HepG2 (cell line): Measurements from ENCODE around the gene PRKAR1A. TPM values are rescaled to one million over a fixed set of nuclear protein-coding genes. Genes with fewer than 3 reads are reported as not detected.

Source experiments
- BHLHE40 ChIP-seq: IDR thresholded peaks from 2 replicates; pipeline ENCODE4 v1.6.1; 2011; ENCODE audit warnings: low read length, improper control_type of control experiment
- DBP ChIP-seq: sonication (generic); formaldehyde crosslinking; IDR thresholded peaks from 2 replicates; pipeline ENCODE4 v1.4.0; 2020; ENCODE audit warnings: missing genetic modification reagents; ENCODE audit errors: not compliant biosample characterization
- FOXC1 ChIP-seq: sonication (generic); formaldehyde crosslinking; IDR thresholded peaks from 2 replicates; pipeline ENCODE4 v1.8.0; 2022; ENCODE audit warnings: mild to moderate bottlenecking, missing genetic modification reagents, borderline replicate concordance
- GFI1 ChIP-seq: sonication (generic); formaldehyde crosslinking; IDR thresholded peaks from 2 replicates; pipeline ENCODE4 v1.5.0; 2020; ENCODE audit warnings: missing genetic modification reagents, mild to moderate bottlenecking, borderline replicate concordance
- JUNB ChIP-seq: sonication (generic); formaldehyde crosslinking; IDR thresholded peaks from 2 replicates; pipeline ENCODE4 v1.8.0; 2022; ENCODE audit warnings: missing genetic modification reagents, mild to moderate bottlenecking, borderline replicate concordance
- KDM2A ChIP-seq: sonication (generic); formaldehyde crosslinking; IDR thresholded peaks from 2 replicates; pipeline ENCODE4 v1.4.0; 2020; ENCODE audit warnings: low read depth, missing genetic modification reagents, borderline replicate concordance
- KDM6A ChIP-seq: IDR thresholded peaks from 2 replicates; pipeline ENCODE4 v1.6.1; 2016; ENCODE audit warnings: low read depth
- MAX ChIP-seq: IDR thresholded peaks from 2 replicates; pipeline ENCODE4 v1.6.1; 2012; ENCODE audit warnings: inconsistent platforms
- NR3C1 ChIP-seq: sonication (generic); formaldehyde crosslinking; IDR thresholded peaks from 2 replicates; pipeline ENCODE4 v1.4.0; 2020; ENCODE audit warnings: missing genetic modification reagents
- PHB2 ChIP-seq: fragments of 450-650 bp; IDR thresholded peaks from 2 replicates; pipeline ENCODE4 v1.6.1; 2018; ENCODE audit not compliant: partially characterized antibody
- PLRG1 ChIP-seq: fragments of 450-650 bp; conservative IDR thresholded peaks from 2 replicates; pipeline ENCODE4 v1.6.1; 2016
- POLR2A ChIP-seq, 2 experiments: IDR thresholded peaks; 2 replicates each; pipeline ENCODE4 v1.6.1; 2011; ENCODE audit warnings: low read depth in 2 of 2, low read length in 2 of 2, mild to moderate bottlenecking in 1 of 2, moderate library complexity in 1 of 2; ENCODE audit not compliant: insufficient read depth in 1 of 2
- PRPF4 ChIP-seq: fragments of 200-400 bp; formaldehyde crosslinking; IDR thresholded peaks from 2 replicates; pipeline ENCODE4 v1.6.1; 2016; ENCODE audit warnings: low read length, low read depth; ENCODE audit not compliant: poor library complexity, severe bottlenecking
- RBAK ChIP-seq: sonication (generic); formaldehyde crosslinking; IDR thresholded peaks from 2 replicates; pipeline ENCODE4 v1.5.1; 2020; ENCODE audit warnings: mild to moderate bottlenecking, missing genetic modification reagents
- RFXANK ChIP-seq: IDR thresholded peaks from 2 replicates; pipeline ENCODE4 v1.6.1; 2016
- STAG1 ChIP-seq: sonication (generic); formaldehyde crosslinking; IDR thresholded peaks from 2 replicates; pipeline ENCODE4 v1.4.0; 2020; ENCODE audit warnings: missing genetic modification reagents
- TEAD3 ChIP-seq: optimal IDR thresholded peaks from 2 replicates; pipeline ENCODE3; 2016; ENCODE audit warnings: borderline replicate concordance
- TGIF2 ChIP-seq: IDR thresholded peaks from 2 replicates; pipeline ENCODE4 v1.6.1; 2016; ENCODE audit warnings: control low read depth, missing compliant biosample characterization
- U2AF1 ChIP-seq: fragments of 200-400 bp; formaldehyde crosslinking; optimal IDR thresholded peaks from 2 replicates; pipeline ENCODE3; 2017; ENCODE audit warnings: mild to moderate bottlenecking, low read depth, low read length
- YEATS2 ChIP-seq: sonication (generic); formaldehyde crosslinking; IDR thresholded peaks from 2 replicates; pipeline ENCODE4 v1.4.0; 2020; ENCODE audit warnings: missing genetic modification reagents, borderline replicate concordance
- ZNF136 ChIP-seq: sonication (generic); formaldehyde crosslinking; IDR thresholded peaks from 2 replicates; pipeline ENCODE4 v1.8.1; 2022; ENCODE audit warnings: low read depth, mild to moderate bottlenecking, moderate library complexity, missing genetic modification reagents
- ZNF143 ChIP-seq: sonication (generic); formaldehyde crosslinking; IDR thresholded peaks from 2 replicates; pipeline ENCODE4 v1.4.0; 2020; ENCODE audit warnings: missing genetic modification reagents
- ZNF251 ChIP-seq: sonication (generic); formaldehyde crosslinking; IDR thresholded peaks from 2 replicates; pipeline ENCODE4 v1.9.0; 2021; ENCODE audit warnings: mild to moderate bottlenecking, missing genetic modification reagents
- ZNF414 ChIP-seq: sonication (generic); formaldehyde crosslinking; IDR thresholded peaks from 2 replicates; pipeline ENCODE4 v1.5.0; 2020; ENCODE audit warnings: missing genetic modification reagents
- ZNF430 ChIP-seq: sonication (generic); formaldehyde crosslinking; IDR thresholded peaks from 2 replicates; pipeline ENCODE4 v1.9.0; 2021; ENCODE audit warnings: mild to moderate bottlenecking, missing genetic modification reagents
- ZNF451 ChIP-seq: sonication (generic); formaldehyde crosslinking; IDR thresholded peaks from 2 replicates; pipeline ENCODE4 v1.5.0; 2020; ENCODE audit warnings: mild to moderate bottlenecking, missing genetic modification reagents
- ZNF501 ChIP-seq: sonication (generic); formaldehyde crosslinking; IDR thresholded peaks from 2 replicates; pipeline ENCODE4 v1.5.1; 2020; ENCODE audit warnings: mild to moderate bottlenecking, moderate library complexity, missing genetic modification reagents
- ZNF572 ChIP-seq: sonication (generic); formaldehyde crosslinking; IDR thresholded peaks from 2 replicates; pipeline ENCODE4 v1.5.1; 2020; ENCODE audit warnings: mild to moderate bottlenecking, missing genetic modification reagents
- ZNF768 ChIP-seq: sonication (generic); formaldehyde crosslinking; IDR thresholded peaks from 2 replicates; pipeline ENCODE4 v1.4.0; 2020; ENCODE audit warnings: missing genetic modification reagents
- ZNF772 ChIP-seq: sonication (generic); formaldehyde crosslinking; IDR thresholded peaks from 2 replicates; pipeline ENCODE4 v1.5.0; 2020; ENCODE audit warnings: mild to moderate bottlenecking, missing genetic modification reagents
- ZNF773 ChIP-seq: sonication (generic); formaldehyde crosslinking; IDR thresholded peaks from 2 replicates; pipeline ENCODE4 v1.4.0; 2020; ENCODE audit warnings: missing genetic modification reagents, borderline replicate concordance
- ZNF792 ChIP-seq: IDR thresholded peaks from 2 replicates; pipeline ENCODE4 v1.6.1; 2016
- ZSCAN25 ChIP-seq: sonication (generic); formaldehyde crosslinking; IDR thresholded peaks from 2 replicates; pipeline ENCODE4 v1.8.0; 2022; ENCODE audit warnings: mild to moderate bottlenecking, missing genetic modification reagents
- polyA plus RNA-seq, 8 experiments: library from polyadenylated mRNA; depleted of rRNA in 3 of 8; stranded (reverse) in 7 of 8; unstranded in 1 of 8; fragments of >200 nt; fragmentation: Illumina TruSeq in 4 of 8; extraction: Trizol in 4 of 8; gene quantifications; 2 replicates each; pipeline versions ENCODE4 v1.2.1 to v1.2.3, GENCODE V29; 2011 to 2016; ENCODE audit warnings: low read depth in 4 of 8, missing spikeins in 1 of 8, mixed read lengths in 1 of 8; ENCODE audit not compliant: insufficient read depth in 1 of 8
- total RNA-seq, 5 experiments: library from RNA; depleted of rRNA; stranded (reverse); fragments of >200 nt; fragmentation: Illumina TruSeq; extraction: Trizol; gene quantifications; 2 replicates each; pipeline ENCODE4 v1.2.3, GENCODE V29; 2016; ENCODE audit warnings: low read depth in 1 of 5

The PRKAR1A gene
- total and polyA plus RNA-seq, 2 of the 13 experiments (the other 11 are each of a cell fraction or from before 2014, with no cell fraction given) = 265 to 266 TPM

- TF ChIP-seq ZNF430 (0 out of 2 replicates have a peak, but pooled peaks have one; percentile 25), PRPF4 (no peak), ZNF768 (CRISPR knock-in tag) (peak; percentile 89), STAG1 (CRISPR knock-in tag) (0 out of 2 replicates have a peak, but pooled peaks have one; percentile 8), ZNF451 (no peak; the same call in 1 of the 2 replicates), POLR2A (IDR thresholded peaks at IDR 0.05; ENCODE audit: insufficient read depth in 1 of 2, low read depth in 2 of 2, low read length in 2 of 2) (peak in 1 of 2 experiments; percentile 34; a peak in 1 of 4 replicates), ZNF143 (CRISPR knock-in tag) (no peak), KDM6A (CRISPR knock-in tag) (peak; percentile 46; the same call in 1 of the 2 replicates), BHLHE40 (0 out of 2 replicates have a peak, but pooled peaks have one; percentile 7), NR3C1 (CRISPR knock-in tag) (no peak), U2AF1 (no peak), ZNF772 (CRISPR knock-in tag) (no peak), ZNF414 (peak; percentile 23; the same call in 1 of the 2 replicates), PLRG1 (no peak), FOXC1 (CRISPR knock-in tag) (no peak), KDM2A (CRISPR knock-in tag) (peak; percentile 51; the same call in 1 of the 2 replicates), DBP (CRISPR knock-in tag) (no peak), JUNB (CRISPR knock-in tag) (no peak), PHB2 (no peak), ZSCAN25 (CRISPR knock-in tag) (0 out of 2 replicates have a peak, but pooled peaks have one; percentile 43), GFI1 (no peak), ZNF773 (CRISPR knock-in tag) (no peak), ZNF136 (CRISPR knock-in tag) (no peak), MAX (peak; percentile 30; the same call in 1 of the 2 replicates), RBAK (CRISPR knock-in tag) (0 out of 2 replicates have a peak, but pooled peaks have one; percentile 41), ZNF251 (CRISPR knock-in tag) (no peak), ZNF792 (CRISPR knock-in tag) (no peak), ZNF572 (CRISPR knock-in tag) (no peak), TEAD3 (CRISPR knock-in tag) (peak; percentile 58), ZNF501 (peak; percentile 54; the same call in 1 of the 2 replicates), YEATS2 (peak; percentile 13; the same call in 1 of the 2 replicates), TGIF2 (peak; percentile 70), RFXANK (CRISPR knock-in tag) (no peak)
These were observed 2.8 kb upstream of the PRKAR1A start (continued) for GRCh38 chr17:68509141-68510057.
